C4-2B (cell line): ENCODE data around the gene ACAA2.

Experiments used
- CTCF ChIP-seq: fragments of 450-650 bp; conservative IDR thresholded peaks from 2 replicates; pipeline ENCODE4 v1.5.1; 2017; ENCODE audit warnings: mild to moderate bottlenecking
- ZFX ChIP-seq: fragments of 450-650 bp; IDR thresholded peaks from 2 replicates; pipeline ENCODE4 v1.6.1; 2017

DNA sequence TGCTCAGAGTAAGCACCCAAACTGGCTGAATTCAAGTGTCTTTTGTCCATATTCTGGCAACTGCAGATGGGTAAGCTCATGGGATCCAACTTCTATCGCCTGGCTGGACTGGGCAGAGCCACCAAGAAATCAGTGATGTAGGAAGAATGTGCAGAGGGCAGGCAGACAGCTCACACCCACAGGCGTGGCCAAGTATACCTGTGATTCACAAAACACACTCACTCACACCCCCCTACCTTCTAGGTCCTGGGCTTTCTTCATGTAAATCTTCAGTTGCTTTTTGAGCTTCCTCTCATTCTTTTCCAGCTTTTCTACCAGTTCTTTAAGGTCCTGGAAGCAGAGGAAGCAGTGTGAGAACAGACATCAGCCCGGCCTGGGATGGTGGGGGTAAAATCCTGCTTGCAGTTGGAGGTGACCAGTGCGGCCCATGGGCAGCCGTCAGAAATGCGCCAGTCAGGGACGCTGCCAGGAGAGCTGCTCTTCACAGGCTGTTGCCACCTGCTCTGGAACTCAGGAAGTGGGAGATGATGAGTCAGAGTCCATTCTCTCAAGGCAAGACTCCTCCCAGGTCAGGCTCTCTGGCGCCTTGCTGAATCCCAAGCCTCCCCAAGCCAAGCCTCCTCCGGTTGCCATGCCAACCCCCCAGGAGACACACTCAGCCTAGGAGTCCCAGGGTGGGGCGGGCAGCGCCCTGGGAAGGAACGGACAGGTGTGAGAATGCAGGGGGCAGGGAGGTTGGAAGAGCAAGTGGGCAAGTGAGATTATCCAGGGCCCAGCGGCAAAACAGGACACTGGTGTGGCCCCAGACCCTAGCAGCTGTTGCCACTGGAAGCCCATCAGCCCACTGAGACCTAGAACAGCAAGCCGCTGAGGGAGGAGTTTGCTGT lies 36.2 kb upstream of the ACAA2 start:
- TF ChIP-seq CTCF (no peak), ZFX (no peak)
